ENCODE measurements around the gene IL23R.

- TF ChIP-seq CTCF (IDR thresholded peaks at IDR 0.05) = no peak
- TF ChIP-seq EZH2 (IDR thresholded peaks at IDR 0.05; ENCODE audit: borderline replicate concordance, insufficient read depth, low read depth, low read length, poor library complexity, severe bottlenecking) = no peak
Observed at GRCh38 chr1:67269061-67269460, 102.8 kb downstream of the IL23R start.
